ENCODE results near the gene PBX3.

Gene PBX3

GRCh38 chr9:125949703-125950460 is 202.7 kb downstream of the PBX3 start:
- DNase-seq (ENCODE audit: low read depth), result no peak

- DNase-seq (ENCODE audit: low read depth), result no peak
Observed at GRCh38 chr9:125950880-125951471, 203.8 kb downstream of the PBX3 start.

GRCh38 chr9:125953314-125954019 is 206.3 kb downstream of the PBX3 start:
- no peak for DNase-seq (ENCODE audit: low read depth)

- no peak for DNase-seq (ENCODE audit: low read depth)
Observed at GRCh38 chr9:125956102-125956501, 208.9 kb downstream of the PBX3 start.

- no peak for DNase-seq (ENCODE audit: low read depth)
Observed at GRCh38 chr9:125959315-125959714, 212.1 kb downstream of the PBX3 start.

- DNase-seq (ENCODE audit: low read depth), result no peak
Observed at GRCh38 chr9:125959951-125960619, 212.9 kb downstream of the PBX3 start.

- DNase-seq (ENCODE audit: low read depth), result no peak
Observed at GRCh38 chr9:125960626-125961025, 213.5 kb downstream of the PBX3 start.

- DNase-seq (ENCODE audit: low read depth), result no peak
Observed at GRCh38 chr9:125961072-125961471, 213.9 kb downstream of the PBX3 start.

GRCh38 chr9:125963932-125964331 is 216.8 kb downstream of the PBX3 start:
- DNase-seq (ENCODE audit: low read depth), result no peak

- DNase-seq (ENCODE audit: low read depth), result no peak
Observed at GRCh38 chr9:125964702-125965225, 217.6 kb downstream of the PBX3 start.

- DNase-seq (ENCODE audit: low read depth), result no peak
Observed at GRCh38 chr9:125965477-125965876, 218.3 kb downstream of the PBX3 start.

GRCh38 chr9:125966466-125966865 is 219.3 kb downstream of the PBX3 start:
- no peak for DNase-seq (ENCODE audit: low read depth)

- no peak for DNase-seq (ENCODE audit: low read depth)
Observed at GRCh38 chr9:125966959-125967711, 220.0 kb downstream of the PBX3 start.

- no peak for DNase-seq (ENCODE audit: low read depth)
Observed at GRCh38 chr9:125968714-125969374, 221.7 kb downstream of the PBX3 start.

- no peak for DNase-seq (ENCODE audit: low read depth)
Observed at GRCh38 chr9:125969462-125969861, 222.3 kb downstream of the PBX3 start.

GRCh38 chr9:125969868-125970267 is 222.7 kb downstream of the PBX3 start:
- DNase-seq (ENCODE audit: low read depth), result no peak

- no peak for DNase-seq (ENCODE audit: low read depth)
Observed at GRCh38 chr9:125970340-125970739, 223.2 kb downstream of the PBX3 start.

- DNase-seq (ENCODE audit: low read depth), result no peak
Observed at GRCh38 chr9:125971050-125971449, 223.9 kb downstream of the PBX3 start.

GRCh38 chr9:125972012-125972729 is 225.0 kb downstream of the PBX3 start:
- DNase-seq (ENCODE audit: low read depth), result no peak

- DNase-seq (ENCODE audit: low read depth), result no peak
Observed at GRCh38 chr9:125973547-125973946, 226.4 kb downstream of the PBX3 start.
